SK-N-SH (cell line): ENCODE results near the gene OR5M10. TPM values are rescaled to one million over a fixed set of nuclear protein-coding genes. Genes with fewer than 3 reads are reported as not detected.
"Not testable (repeated sequence)": the region's sequence is repeated elsewhere in the genome, so short reads cannot be mapped to it uniquely, and the experiment has no call there.

Experiments
- CTCF ChIA-PET: fragments of 300-600, 350-600 bp; formaldehyde crosslinking; extraction: SDS; loops from one replicate; lab custom pipeline; 2021; lab: Yijun Ruan, JAX
- POLR2A ChIA-PET: fragments of 350-600 bp; sonication (Branson Sonifier 250); formaldehyde crosslinking; extraction: SDS; loops from one replicate; lab custom pipeline; 2020; ENCODE audit warnings: antibody characterized with exemption, inconsistent platforms; lab: Yijun Ruan, JAX
- DNase-seq: peaks from one replicate; pipeline ENCODE4 v3.0.0; 2012
- H2AFZ ChIP-seq: fragments of 200-600 bp; sonication (generic); 2 replicates; pipeline ENCODE4 v1.8.1; 2016; ENCODE audit warnings: antibody characterized with exemption, mild to moderate bottlenecking, low read depth
- H3F3A ChIP-seq: fragments of 200-600 bp; sonication (generic); replicated peaks from 2 replicates; pipeline ENCODE3; 2016; ENCODE audit warnings: antibody characterized with exemption, mild to moderate bottlenecking; ENCODE audit not compliant: insufficient read depth
- H3K27ac ChIP-seq, 2 experiments: fragments of 200-500 bp in 1 of 2; fragments of 200-600 bp in 1 of 2; sonication (Bioruptor generic) in 1 of 2; sonication (generic), shearing (Covaris generic) in 1 of 2; 2 replicates each; pipeline versions ENCODE4 v1.5.1 to v1.6.1; 2014 to 2016; ENCODE audit warnings: low read depth in 2 of 2, inconsistent platforms in 1 of 2, low read length in 1 of 2, mild to moderate bottlenecking in 1 of 2, mixed read lengths in 1 of 2
- H3K27me3 ChIP-seq: fragments of 200-600 bp; sonication (generic), shearing (Covaris generic); 2 replicates; pipeline ENCODE4 v1.6.1; 2016; ENCODE audit warnings: mixed run types; ENCODE audit not compliant: insufficient read depth
- H3K36me3 ChIP-seq, 2 experiments: fragments of 200-500 bp in 1 of 2; fragments of 200-600 bp in 1 of 2; sonication (Bioruptor generic) in 1 of 2; sonication (generic) in 1 of 2; replicated peaks in 1 of 2; 2 replicates each; pipeline versions ENCODE3 to v1.5.1; 2014 to 2016; ENCODE audit warnings: low read length in 1 of 2, mild to moderate bottlenecking in 1 of 2; ENCODE audit not compliant: insufficient read depth in 2 of 2, control insufficient read depth in 1 of 2
- H3K4me1 ChIP-seq, 2 experiments: fragments of 200-500 bp in 1 of 2; fragments of 200-600 bp in 1 of 2; sonication (Bioruptor generic) in 1 of 2; sonication (generic), shearing (Covaris generic) in 1 of 2; 2 replicates each; pipeline versions ENCODE4 v1.5.1 to v1.6.1; 2014 to 2016; ENCODE audit warnings: low read depth in 1 of 2, low read length in 1 of 2, mixed run types in 1 of 2; ENCODE audit not compliant: insufficient read depth in 2 of 2, control insufficient read depth in 1 of 2
- H3K4me2 ChIP-seq: fragments of 200-600 bp; sonication (generic), shearing (Covaris generic); 2 replicates; pipeline ENCODE4 v1.6.1; 2017; ENCODE audit warnings: mixed run types
- H3K4me3 ChIP-seq, 2 experiments: fragments of 200-500 bp in 1 of 2; fragments of 200-600 bp in 1 of 2; sonication (Bioruptor generic) in 1 of 2; sonication (generic), shearing (Covaris generic) in 1 of 2; 2 replicates each; pipeline versions ENCODE4 v1.5.1 to v1.8.1; 2014 to 2016; ENCODE audit warnings: low read depth in 2 of 2, inconsistent platforms in 1 of 2, low read length in 1 of 2, mild to moderate bottlenecking in 1 of 2, mixed read lengths in 1 of 2, moderate library complexity in 1 of 2
- H3K79me2 ChIP-seq: fragments of 200-600 bp; sonication (generic); 2 replicates; pipeline ENCODE4 v1.8.1; 2017; ENCODE audit warnings: mild to moderate bottlenecking; ENCODE audit not compliant: insufficient read depth
- H3K9ac ChIP-seq: fragments of 200-600 bp; sonication (generic); 2 replicates; pipeline ENCODE4 v1.6.1; 2017; ENCODE audit warnings: mixed run types
- H3K9me2 ChIP-seq: fragments of 200-600 bp; sonication (generic); 2 replicates; pipeline ENCODE4 v1.6.1; 2017; ENCODE audit warnings: mixed run types
- H3K9me3 ChIP-seq: fragments of 200-600 bp; sonication (generic); 2 replicates; pipeline ENCODE4 v1.6.1; 2017; ENCODE audit warnings: mixed run types, mild to moderate bottlenecking, moderate library complexity
- H4K20me1 ChIP-seq: fragments of 200-600 bp; sonication (generic); 2 replicates; pipeline ENCODE4 v1.6.1; 2017; ENCODE audit warnings: mild to moderate bottlenecking, mixed run types; ENCODE audit not compliant: insufficient read depth
- CHD2 ChIP-seq: fragments of 150-350 bp; IDR thresholded peaks from 2 replicates; pipeline ENCODE4 v1.6.1; 2018; ENCODE audit warnings: low read length; ENCODE audit not compliant: partially characterized antibody
- EZH2phosphoT487 ChIP-seq: fragments of 200-600 bp; sonication (generic); IDR thresholded peaks from 2 replicates; pipeline ENCODE4 v1.6.1; 2017; ENCODE audit warnings: low read depth, mixed run types, mild to moderate bottlenecking, antibody characterized with exemption, moderate library complexity, borderline replicate concordance
- FOXJ3 ChIP-seq: sonication (generic); formaldehyde crosslinking; IDR thresholded peaks from 2 replicates; pipeline ENCODE4 v1.5.1; 2020; ENCODE audit warnings: mild to moderate bottlenecking, missing genetic modification reagents
- FOXM1 ChIP-seq: IDR thresholded peaks from 2 replicates; pipeline ENCODE4 v1.4.0; 2012; ENCODE audit warnings: low read depth, mild to moderate bottlenecking
- GATA2 ChIP-seq: sonication (generic); formaldehyde crosslinking; IDR thresholded peaks from 2 replicates; pipeline ENCODE4 v1.5.0; 2020; ENCODE audit warnings: mild to moderate bottlenecking, missing genetic modification reagents
- MXI1 ChIP-seq: IDR thresholded peaks from 2 replicates; pipeline ENCODE4 v1.6.1; 2012; ENCODE audit warnings: mild to moderate bottlenecking, low read depth, low read length, improper control_type of control experiment
- NFIC ChIP-seq: IDR thresholded peaks from 2 replicates; pipeline ENCODE4 v1.4.0; 2012; ENCODE audit warnings: borderline replicate concordance
- REST ChIP-seq: IDR thresholded peaks from 2 replicates; pipeline ENCODE4 v1.6.1; 2012; ENCODE audit warnings: mild to moderate bottlenecking, low read depth, low read length, moderate library complexity
- TAF1 ChIP-seq: IDR thresholded peaks from 2 replicates; pipeline ENCODE4 v1.6.1; 2012; ENCODE audit warnings: low read depth, mild to moderate bottlenecking, low read length, moderate library complexity, borderline replicate concordance
- TEAD4 ChIP-seq: IDR thresholded peaks from 2 replicates; pipeline ENCODE4 v1.4.0; 2012; ENCODE audit warnings: mild to moderate bottlenecking, borderline replicate concordance; ENCODE audit not compliant: insufficient read depth
- USF2 ChIP-seq: fragments of 150-350 bp; IDR thresholded peaks from 2 replicates; pipeline ENCODE4 v1.6.1; 2017; ENCODE audit warnings: antibody characterized with exemption, low read length, low read depth, borderline replicate concordance
- WGBS: methylation state at CpG from one replicate; pipeline ENCODE4 v1.1.6; 2017; ENCODE audit warnings: low lambda C conversion rate; 5-methylcytosine and 5-hydroxymethylcytosine counted together
- polyA plus RNA-seq, 3 experiments: library from polyadenylated mRNA; depleted of rRNA; stranded (reverse); fragments of >200 nt; gene quantifications; 2 replicates each; pipeline ENCODE4 v1.2.3, GENCODE V29; 2012

The OR5M10 gene
- polyA plus RNA-seq, 1 of the 3 experiments (the other 2 are of a cell fraction): not detected

GRCh38 chr11:56558574-56558973 is 18.9 kb downstream of the OR5M10 start:
- H3K4me2 ChIP-seq: no peak overlapping the region
- no peaks in the 10 kb centered on the region for H4K20me1 ChIP-seq
- H3K4me3 ChIP-seq: no peak overlapping the region
- H3K79me2 ChIP-seq: no peaks in the 10 kb centered on the region
- H3K9me3 ChIP-seq: no peaks in the 10 kb centered on the region
- no peak overlapping the region for H3K9ac ChIP-seq
- H3K36me3 ChIP-seq: no peaks in the 10 kb centered on the region
- no peaks in the 10 kb centered on the region for H3K27me3 ChIP-seq
- 0% methylated on average over 6 of the region's 6 CpGs for WGBS
- DNase-seq: no peak
- TF ChIP-seq TEAD4: no peak
- no peak for TF ChIP-seq FOXM1
- TF ChIP-seq TAF1: no peak
- TF ChIP-seq MXI1: no peak
- TF ChIP-seq NFIC: no peak
- TF ChIP-seq REST: no peak
- H3F3A ChIP-seq: no peaks in the 10 kb centered on the region
- no peaks in the 10 kb centered on the region for H3K9me2 ChIP-seq
- CTCF ChIA-PET: no interaction called here
- POLR2A ChIA-PET: no interaction called here
- no peak overlapping the region for H3K27ac ChIP-seq
- H3K4me1 ChIP-seq: no peaks in the 10 kb centered on the region
- no peak overlapping the region for H2AFZ ChIP-seq

- H3K36me3 ChIP-seq, H3K9me3 ChIP-seq, CTCF ChIA-PET, H3F3A ChIP-seq, H3K27ac ChIP-seq, H3K79me2 ChIP-seq, H3K4me2 ChIP-seq, H3K4me3 ChIP-seq, H3K9ac ChIP-seq, H2AFZ ChIP-seq, POLR2A ChIA-PET, H3K9me2 ChIP-seq, H3K27me3 ChIP-seq, H3K4me1 ChIP-seq, H4K20me1 ChIP-seq, DNase-seq: not testable (repeated sequence)
- 0% methylated on average over 7 of the region's 13 CpGs for WGBS
These were observed 22.8 kb downstream of the OR5M10 start for GRCh38 chr11:56554691-56555090.

- no peak for TF ChIP-seq FOXJ3 (CRISPR knock-in tag)
- no peak for TF ChIP-seq EZH2phosphoT487
- no peak for TF ChIP-seq USF2
- TF ChIP-seq CHD2: no peak
- TF ChIP-seq GATA2 (CRISPR knock-in tag): no peak
- Histone ChIP-seq H3K4me3 (no peak overlapping the region), H3K4me1 (no peaks in the 10 kb centered on the region), H4K20me1 (no peaks in the 10 kb centered on the region), H2AFZ (no peak overlapping the region), H3K9me3 (no peaks in the 10 kb centered on the region), H3K36me3 (no peaks in the 10 kb centered on the region), H3F3A (no peaks in the 10 kb centered on the region), H3K27ac (no peak overlapping the region), H3K79me2 (no peaks in the 10 kb centered on the region), H3K9me2 (no peaks in the 10 kb centered on the region), H3K4me2 (no peak overlapping the region), H3K27me3 (no peaks in the 10 kb centered on the region), H3K9ac (no peak overlapping the region)
- ChIA-PET POLR2A (no interaction called here), CTCF (no interaction called here)
- 5% methylated on average over 6 of the region's 6 CpGs for WGBS
- no peak for DNase-seq
These were observed 32.0 kb downstream of the OR5M10 start for GRCh38 chr11:56545531-56545930.
